Activated CD8-positive, alpha-beta T cell treated with anti-CD3 and anti-CD28 coated beads, Interleukin-2, amount 10 ng/mL, durations not matched to agents 7 days and 5 days (primary cell): ENCODE data around the gene NXPE3. TPM values are rescaled to one million over a fixed set of nuclear protein-coding genes. Genes with fewer than 3 reads are reported as not detected.
A peak's percentile ranks its signal among the peaks of the same experiment; 100 is the strongest.

Source experiments
- ATAC-seq: fragments of 150-1000 bp; cut with Tn5 transposase; one replicate; pipeline ENCODE4 v1.10.0; 2021; ENCODE audit warnings: moderate library complexity
- CTCF ChIA-PET: fragments of 350-600 bp; sonication (Branson Sonifier 250); formaldehyde crosslinking; loops from one replicate; lab custom pipeline; 2021; ENCODE audit warnings: antibody characterized with exemption; lab: Charles Lee
- POLR2A ChIA-PET: fragments of 350-600 bp; sonication (Branson Sonifier 250); formaldehyde crosslinking; loops from one replicate; lab custom pipeline; 2021; ENCODE audit warnings: antibody characterized with exemption; lab: Charles Lee
- DNase-seq: peaks from one replicate; pipeline ENCODE4 v3.0.0-alpha.2; 2020
- H3K27ac Mint-ChIP-seq: one replicate; pipeline ENCODE4 v1.8.0; 2021; ENCODE audit warnings: mild to moderate bottlenecking, mixed read lengths
- H3K27me3 Mint-ChIP-seq: one replicate; pipeline ENCODE4 v1.8.0; 2021; ENCODE audit warnings: low read depth, mixed read lengths
- H3K36me3 Mint-ChIP-seq: one replicate; pipeline ENCODE4 v1.8.0; 2021; ENCODE audit warnings: low read depth, mixed read lengths
- H3K4me1 Mint-ChIP-seq: one replicate; pipeline ENCODE4 v1.8.0; 2021; ENCODE audit warnings: low read depth, mixed read lengths
- H3K4me3 Mint-ChIP-seq: one replicate; pipeline ENCODE4 v1.8.0; 2021; ENCODE audit warnings: mild to moderate bottlenecking, mixed read lengths
- H3K9me3 Mint-ChIP-seq: one replicate; pipeline ENCODE4 v1.8.0; 2022; ENCODE audit warnings: mixed read lengths; ENCODE audit not compliant: insufficient read depth
- total RNA-seq, 2 experiments: library from RNA; stranded (reverse); gene quantifications; one replicate each; pipeline ENCODE4 v1.2.3, GENCODE V29; 2021

The NXPE3 gene
- total RNA-seq, 2 experiments from 2014 or later: 25.7 to 29.5 TPM

- CTCF ChIA-PET: interaction anchor here (1.1 to 3.3 kb wide), 8 partner anchors 7 to 412 kb away, joined by 3 to 29 read pairs (median 4); partner anchors contain the start of gene NFKBIZ
- DNase-seq (no peak), ATAC-seq (no peak)
- H3K36me3 Mint-ChIP-seq: peaks cover 41% of the 10 kb centered on the region
- H3K9me3 Mint-ChIP-seq: no peaks in the 10 kb centered on the region
- no peak overlapping the region for H3K4me3 Mint-ChIP-seq
- H3K27ac Mint-ChIP-seq: no peak overlapping the region
- H3K27me3 Mint-ChIP-seq: no peaks in the 10 kb centered on the region
- peaks cover 22% of the 10 kb centered on the region for H3K4me1 Mint-ChIP-seq
- POLR2A ChIA-PET: interaction anchor here (0.9 to 2.3 kb wide), 5 partner anchors 13 to 409 kb away, joined by 3 to 13 read pairs (median 6); partner anchors contain the start of gene NFKBIZ
Measured at GRCh38 chr3:101816215-101817149, 37.5 kb downstream of the NXPE3 start.

GRCh38 chr3:101817992-101818391 lies 39.0 kb downstream of the NXPE3 start:
- Mint-ChIP-seq H3K4me1 (peaks cover 16% of the 10 kb centered on the region), H3K4me3 (no peak overlapping the region), H3K27ac (no peak overlapping the region), H3K36me3 (peaks cover 51% of the 10 kb centered on the region), H3K27me3 (no peaks in the 10 kb centered on the region), H3K9me3 (no peaks in the 10 kb centered on the region)
- ATAC-seq: no peak
- POLR2A ChIA-PET: interaction anchor here (0.7 to 2.3 kb wide), 5 partner anchors 10 to 1889 kb away, joined by 3 to 13 read pairs (median 6); partner anchors contain the start of gene NFKBIZ
- no peak for DNase-seq
- CTCF ChIA-PET: interaction anchor here (0.9 to 3.3 kb wide), 9 partner anchors 9 to 718 kb away, joined by 3 to 29 read pairs (median 4); partner anchors contain the start of gene NFKBIZ

- Mint-ChIP-seq H3K36me3 (peaks cover 55% of the 10 kb centered on the region), H3K4me1 (peaks cover 5% of the 10 kb centered on the region), H3K9me3 (no peaks in the 10 kb centered on the region), H3K27ac (no peak overlapping the region), H3K4me3 (no peak overlapping the region), H3K27me3 (no peaks in the 10 kb centered on the region)
- DNase-seq (no peak), ATAC-seq (no peak)
- ChIA-PET CTCF (interaction anchor here (1.3 to 1.4 kb wide), 2 partner anchors 14 to 406 kb away, joined by 4 read pairs; no protein-coding TSS in a partner anchor), POLR2A (no interaction called here)
Measured at GRCh38 chr3:101819649-101820206, 40.7 kb downstream of the NXPE3 start.

- no peak for DNase-seq
- H3K36me3 Mint-ChIP-seq: peaks cover 56% of the 10 kb centered on the region
- CTCF ChIA-PET: interaction anchor here (1.1 to 3.7 kb wide), 9 partner anchors 7 to 408 kb away, joined by 3 to 21 read pairs (median 6); no protein-coding TSS in a partner anchor
- H3K27me3 Mint-ChIP-seq: no peaks in the 10 kb centered on the region
- ATAC-seq: no peak
- H3K9me3 Mint-ChIP-seq: no peaks in the 10 kb centered on the region
- H3K4me1 Mint-ChIP-seq: peaks cover 13% of the 10 kb centered on the region
- POLR2A ChIA-PET: interaction anchor here (1.5 kb wide), 1 partner anchor 28 kb away, joined by 10 read pairs; the partner anchor contains the start of gene NFKBIZ
- H3K4me3 Mint-ChIP-seq: no peak overlapping the region
- no peak overlapping the region for H3K27ac Mint-ChIP-seq
Measured at GRCh38 chr3:101821503-101821902, 42.5 kb downstream of the NXPE3 start.

DNA sequence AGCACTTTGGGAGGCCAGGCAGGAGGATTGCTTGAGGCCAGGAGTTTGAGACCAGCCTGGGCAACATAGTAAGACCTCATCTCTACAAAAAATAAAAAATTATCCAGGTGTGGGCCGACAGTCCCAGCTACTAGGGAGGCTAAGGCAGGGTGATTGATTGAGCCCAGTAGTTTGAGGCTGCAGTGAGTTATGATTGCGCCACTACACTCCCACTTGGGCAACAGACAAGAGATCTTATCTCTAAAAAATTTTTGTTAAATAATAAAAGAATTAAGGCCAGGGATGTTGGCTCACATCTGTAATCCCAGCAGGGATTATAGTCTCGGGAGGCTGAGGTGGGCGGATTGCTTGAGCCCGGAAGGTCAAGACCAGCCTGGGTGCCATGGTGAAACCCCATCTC lies 44.5 kb downstream of the NXPE3 start:
- no peaks in the 10 kb centered on the region for H3K9me3 Mint-ChIP-seq
- H3K36me3 Mint-ChIP-seq: peaks cover 39% of the 10 kb centered on the region
- CTCF ChIA-PET: interaction anchor here (1.7 to 3.7 kb wide), 6 partner anchors 9 to 406 kb away, joined by 5 to 21 read pairs (median 8); no protein-coding TSS in a partner anchor
- peaks cover 26% of the 10 kb centered on the region for H3K4me1 Mint-ChIP-seq
- H3K27ac Mint-ChIP-seq: no peak overlapping the region
- DNase-seq (no peak), ATAC-seq (no peak)
- H3K4me3 Mint-ChIP-seq: no peak overlapping the region
- POLR2A ChIA-PET: interaction anchor here (0.9 to 1.3 kb wide), 2 partner anchors 26 to 30 kb away, joined by 3 to 14 read pairs; partner anchors contain the start of gene NFKBIZ
- H3K27me3 Mint-ChIP-seq: no peaks in the 10 kb centered on the region

DNA sequence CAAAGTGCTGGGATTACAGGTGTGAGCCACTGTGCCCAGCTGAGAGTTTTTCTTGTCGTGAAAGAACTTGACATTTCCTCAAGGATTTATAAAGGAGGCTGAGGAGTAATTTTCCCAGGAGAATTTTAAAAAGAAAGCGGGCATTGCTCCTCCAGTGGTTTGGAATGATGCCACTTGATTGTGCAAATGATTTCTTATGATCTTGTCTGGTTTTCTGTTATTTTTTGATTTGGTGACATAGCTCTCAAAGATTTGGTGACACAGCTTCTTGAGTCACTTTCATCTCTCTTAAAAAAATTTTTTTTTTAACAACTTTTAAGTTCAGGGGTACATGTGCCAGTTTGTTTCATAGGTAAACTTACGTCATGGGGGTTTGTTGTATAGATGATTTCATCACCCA lies 45.7 kb downstream of the NXPE3 start:
- ChIA-PET POLR2A (interaction anchor here (1.3 kb wide), 1 partner anchor 25 kb away, joined by 14 read pairs; the partner anchor contains the start of gene NFKBIZ), CTCF (interaction anchor here (0.6 to 3.7 kb wide), 6 partner anchors 11 to 401 kb away, joined by 3 to 21 read pairs (median 7); no protein-coding TSS in a partner anchor)
- H3K4me3 Mint-ChIP-seq: no peak overlapping the region
- ATAC-seq: no peak
- H3K27me3 Mint-ChIP-seq: no peaks in the 10 kb centered on the region
- H3K36me3 Mint-ChIP-seq: peaks cover 39% of the 10 kb centered on the region
- H3K9me3 Mint-ChIP-seq: no peaks in the 10 kb centered on the region
- H3K27ac Mint-ChIP-seq: no peak overlapping the region
- no peak for DNase-seq
- H3K4me1 Mint-ChIP-seq: peaks cover 37% of the 10 kb centered on the region

- POLR2A ChIA-PET: interaction anchor here (16.4 kb wide), 1 partner anchor 25 kb away, joined by 298 read pairs; the partner anchor contains the start of gene NFKBIZ
- H3K4me3 Mint-ChIP-seq: no peak overlapping the region
Measured at GRCh38 chr3:101825904-101826445, 47.0 kb downstream of the NXPE3 start.

GRCh38 chr3:101827211-101828174 lies 48.5 kb downstream of the NXPE3 start:
- Mint-ChIP-seq H3K27me3 (no peaks in the 10 kb centered on the region), H3K27ac (peak overlapping the region; percentile 93), H3K36me3 (peaks cover 17% of the 10 kb centered on the region), H3K4me3 (peak overlapping the region; percentile 93), H3K4me1 (peaks cover 58% of the 10 kb centered on the region), H3K9me3 (no peaks in the 10 kb centered on the region)
- POLR2A ChIA-PET: interaction anchor here (0.6 to 16.4 kb wide), 15 partner anchors 9 to 398 kb away, joined by 3 to 298 read pairs (median 4); partner anchors contain the start of genes NFKBIZ, NXPE3 and RPL24
- CTCF ChIA-PET: interaction anchor here (0.7 to 2.5 kb wide), 13 partner anchors 10 to 709 kb away, joined by 3 to 17 read pairs (median 4); partner anchors contain the start of gene NFKBIZ
- DNase-seq: peak; percentile 89
- ATAC-seq: peak; percentile 92

More at GRCh38 chr3:101825904-101826445, 47.0 kb downstream of the NXPE3 start:
- CTCF ChIA-PET: interaction anchor here (2.5 kb wide), 1 partner anchor 12 kb away, joined by 17 read pairs; no protein-coding TSS in a partner anchor
- H3K27ac Mint-ChIP-seq: peak overlapping the region; percentile 88
- no peak for DNase-seq
- H3K36me3 Mint-ChIP-seq: peaks cover 27% of the 10 kb centered on the region
- ATAC-seq: no peak
- H3K27me3 Mint-ChIP-seq: no peaks in the 10 kb centered on the region
- peaks cover 48% of the 10 kb centered on the region for H3K4me1 Mint-ChIP-seq
- no peaks in the 10 kb centered on the region for H3K9me3 Mint-ChIP-seq

DNA sequence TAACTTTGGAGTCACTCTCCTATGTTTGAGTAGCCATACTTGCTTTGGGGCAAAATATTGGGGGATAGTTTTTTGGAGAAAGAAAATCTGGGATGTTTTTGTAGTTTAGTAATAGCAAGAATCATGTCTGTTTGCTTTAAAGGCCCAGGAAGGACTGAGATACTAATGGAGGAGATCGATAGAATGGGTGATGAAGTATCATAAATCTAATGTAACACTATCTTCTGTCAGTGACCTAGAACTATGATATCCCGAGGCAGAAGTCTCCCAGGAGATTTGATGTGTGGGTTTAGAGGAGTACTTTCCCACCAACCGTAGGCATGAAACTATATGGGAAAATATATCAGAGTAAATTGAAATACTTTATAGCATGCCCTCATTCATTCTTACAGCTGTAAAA lies 49.3 kb downstream of the NXPE3 start:
- no peak for ATAC-seq
- peaks cover 21% of the 10 kb centered on the region for H3K36me3 Mint-ChIP-seq

More for the DNA sequence above, 49.3 kb downstream of the NXPE3 start:
- H3K9me3 Mint-ChIP-seq: no peaks in the 10 kb centered on the region
- ChIA-PET CTCF (interaction anchor here (0.7 to 3.1 kb wide), 11 partner anchors 12 to 708 kb away, joined by 3 to 18 read pairs (median 5); partner anchors contain the start of gene NFKBIZ), POLR2A (interaction anchor here (0.7 to 16.4 kb wide), 11 partner anchors 10 to 397 kb away, joined by 3 to 298 read pairs (median 5); partner anchors contain the start of genes NFKBIZ and RPL24)
- DNase-seq: no peak
- no peaks in the 10 kb centered on the region for H3K27me3 Mint-ChIP-seq
- peak overlapping the region; percentile 93 for H3K4me3 Mint-ChIP-seq
- peak overlapping the region; percentile 93 for H3K27ac Mint-ChIP-seq
- peaks cover 66% of the 10 kb centered on the region for H3K4me1 Mint-ChIP-seq
